ENCODE measurements around the gene FLOT2.
"Not testable (repeated sequence)": the region's sequence is repeated elsewhere in the genome, so short reads cannot be mapped to it uniquely, and the experiment has no call there.

FLOT2 gene

DNA sequence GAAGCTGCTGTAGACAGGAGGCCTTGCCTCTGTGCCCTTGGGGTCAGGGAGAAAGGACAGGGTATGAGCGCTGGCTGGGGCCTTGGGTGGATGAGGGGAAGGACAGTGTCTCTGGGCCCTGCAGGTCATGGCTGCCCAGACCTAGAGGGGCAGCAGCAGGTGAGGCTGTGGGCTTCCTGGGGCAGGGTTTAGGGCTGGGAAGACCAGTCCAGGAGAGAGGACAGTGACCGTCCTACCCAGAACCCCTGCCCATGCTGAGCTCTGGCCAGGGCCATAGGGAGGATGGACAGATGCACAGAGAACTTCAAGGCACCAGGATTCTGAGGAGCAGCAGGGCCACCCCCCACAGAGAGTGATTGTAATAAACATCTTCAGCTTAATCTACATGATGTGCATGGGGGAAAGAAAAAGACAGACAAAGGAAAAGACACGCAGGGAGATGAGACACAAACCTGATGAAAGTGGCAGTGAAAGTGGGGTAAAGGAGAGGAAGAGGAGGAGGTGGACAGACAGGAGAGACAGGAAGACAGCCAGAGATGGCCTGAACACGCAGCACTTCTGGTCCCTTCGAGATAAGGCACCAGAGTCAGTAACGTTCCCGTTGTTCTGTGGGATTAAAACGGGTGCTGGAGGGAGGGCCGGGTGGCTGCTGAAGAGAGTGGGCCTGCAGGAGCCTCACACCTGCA lies 17.5 kb downstream of the FLOT2 start:
- no peak for TF ChIP-seq CTCF (IDR thresholded peaks at IDR 0.05; ENCODE audit: control insufficient read depth, extremely low read depth, insufficient read depth)
- no peak for DNase-seq (ENCODE audit: low read depth)
- H3K4me3 ChIP-seq (ENCODE audit: low read depth, low read length) = no peak overlapping the region

GRCh38 chr17:28878981-28879380 lies 18.6 kb downstream of the FLOT2 start:
- no peak for DNase-seq (ENCODE audit: low read depth)
- peak; percentile 59 for TF ChIP-seq CTCF (IDR thresholded peaks at IDR 0.05; ENCODE audit: control insufficient read depth, extremely low read depth, insufficient read depth)

GRCh38 chr17:28878158-28878910 lies 19.2 kb downstream of the FLOT2 start:
- TF ChIP-seq CTCF (IDR thresholded peaks at IDR 0.05; ENCODE audit: control insufficient read depth, extremely low read depth, insufficient read depth) = no peak
- no peak overlapping the region for H3K4me3 ChIP-seq (ENCODE audit: low read depth, low read length)
- no peak for DNase-seq (ENCODE audit: low read depth)

More at GRCh38 chr17:28878981-28879380, 18.6 kb downstream of the FLOT2 start:
- no peak overlapping the region for H3K4me3 ChIP-seq (ENCODE audit: low read depth, low read length)

DNA sequence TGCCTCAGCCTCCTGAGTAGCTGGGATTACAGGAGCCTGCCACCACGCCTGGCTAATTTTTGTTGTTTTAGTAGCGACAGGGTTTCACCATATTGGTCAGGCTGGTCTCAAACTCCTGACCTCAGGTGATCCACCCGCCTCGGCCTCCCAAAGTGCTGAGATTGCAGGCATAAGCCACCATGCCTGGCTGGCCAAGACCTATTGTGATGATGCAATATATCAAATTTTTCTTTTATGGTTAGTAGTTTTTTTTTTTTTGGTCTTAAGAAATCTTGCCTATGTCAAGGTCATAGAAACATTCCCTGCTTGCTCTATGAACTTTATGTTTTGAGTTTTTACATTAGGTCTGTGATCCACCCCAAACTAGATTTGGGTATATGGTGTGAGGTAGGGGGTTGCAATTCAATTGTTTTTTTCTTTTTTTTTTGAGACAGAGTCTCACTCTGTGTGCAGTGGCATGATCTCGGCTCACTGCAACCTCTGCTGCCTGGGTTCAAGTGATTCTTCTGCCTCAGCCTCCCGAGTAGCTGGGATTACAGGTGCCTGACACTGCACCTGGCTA lies 20.3 kb downstream of the FLOT2 start:
- H3K4me3 ChIP-seq (ENCODE audit: low read depth, low read length); DNase-seq (ENCODE audit: low read depth): not testable (repeated sequence)

- no peak for DNase-seq (ENCODE audit: low read depth)
- TF ChIP-seq CTCF (IDR thresholded peaks at IDR 0.05; ENCODE audit: control insufficient read depth, extremely low read depth, insufficient read depth) = no peak
- H3K4me3 ChIP-seq (ENCODE audit: low read depth, low read length) = no peak overlapping the region
These were observed 21.5 kb downstream of the FLOT2 start for GRCh38 chr17:28875848-28876550.

GRCh38 chr17:28874750-28875149 lies 22.8 kb downstream of the FLOT2 start:
- DNase-seq (ENCODE audit: low read depth) = no peak
- TF ChIP-seq CTCF (IDR thresholded peaks at IDR 0.05; ENCODE audit: control insufficient read depth, extremely low read depth, insufficient read depth) = no peak
- no peak overlapping the region for H3K4me3 ChIP-seq (ENCODE audit: low read depth, low read length)

DNA sequence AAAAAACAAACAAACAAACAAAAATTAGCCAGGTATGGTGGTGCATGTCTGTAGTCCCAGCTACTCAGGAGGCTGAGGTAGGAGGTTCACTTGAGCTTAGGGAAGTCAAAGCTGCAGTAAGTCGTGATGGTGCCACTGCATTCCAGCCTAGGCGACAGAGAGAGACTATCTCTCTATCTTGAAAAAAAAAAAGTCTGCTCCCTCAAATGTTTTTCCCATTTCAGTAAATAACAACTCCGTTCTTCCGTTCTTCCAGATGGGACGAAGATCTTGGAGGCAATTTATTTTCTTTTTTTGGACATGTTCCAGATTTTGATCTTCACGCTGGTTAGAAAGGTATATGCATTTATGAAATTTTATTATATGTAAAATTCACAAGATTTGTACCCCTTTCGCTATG lies 23.7 kb downstream of the FLOT2 start:
- H3K4me3 ChIP-seq (ENCODE audit: low read depth, low read length) = no peak overlapping the region
- TF ChIP-seq CTCF (IDR thresholded peaks at IDR 0.05; ENCODE audit: control insufficient read depth, extremely low read depth, insufficient read depth) = no peak
- DNase-seq (ENCODE audit: low read depth) = no peak

Measured in LNCaP clone FGC (cell line).